T-helper 2 cell treated with Interferon-gamma antibody and Interleukin-4, amounts not matched to agents 5 μg/mL and 100 μg/mL, for 36 hours (primary cell): ENCODE results near the gene SPATA7.

Experiments used
- DNase-seq: peaks from one replicate; pipeline ENCODE4 v3.0.0; 2021; ENCODE audit warnings: low spot score
- H3K27ac Mint-ChIP-seq: one replicate; pipeline ENCODE4 v1.8.0; 2021; ENCODE audit warnings: mild to moderate bottlenecking, mixed read lengths
- H3K27me3 Mint-ChIP-seq: one replicate; pipeline ENCODE4 v1.8.0; 2021; ENCODE audit warnings: low read depth, mixed read lengths
- H3K36me3 Mint-ChIP-seq: one replicate; pipeline ENCODE4 v1.8.0; 2021; ENCODE audit warnings: low read depth, mixed read lengths
- H3K4me1 Mint-ChIP-seq: one replicate; pipeline ENCODE4 v1.8.0; 2021; ENCODE audit warnings: low read depth, mixed read lengths
- H3K4me3 Mint-ChIP-seq: one replicate; pipeline ENCODE4 v1.8.0; 2022; ENCODE audit warnings: mild to moderate bottlenecking, moderate library complexity, mixed read lengths
- H3K9me3 Mint-ChIP-seq: one replicate; pipeline ENCODE4 v1.8.0; 2021; ENCODE audit warnings: mixed read lengths

SPATA7 gene

DNA sequence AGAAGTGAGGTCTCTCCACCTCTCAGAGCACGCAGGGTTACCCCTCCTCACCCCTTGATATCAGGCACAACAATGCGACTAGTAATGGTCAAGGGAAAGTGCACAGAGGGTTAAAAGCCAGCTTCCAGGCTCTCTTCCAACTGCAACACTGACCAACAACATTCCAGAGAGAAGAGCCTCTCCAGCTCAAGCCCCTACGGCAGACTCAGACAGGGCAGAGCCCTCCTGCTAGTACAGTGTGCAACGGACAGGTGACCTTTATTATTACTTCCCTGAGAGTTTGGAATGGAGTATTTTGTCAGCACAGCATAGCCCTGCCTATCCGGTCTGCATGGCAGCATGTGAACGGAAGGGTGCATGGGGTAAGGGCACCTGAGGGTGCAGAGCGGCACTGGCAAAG lies 96.3 kb downstream of the SPATA7 start:
- Mint-ChIP-seq H3K4me1 (no peaks in the 10 kb centered on the region), H3K9me3 (no peaks in the 10 kb centered on the region)
- DNase-seq = no peak

DNA sequence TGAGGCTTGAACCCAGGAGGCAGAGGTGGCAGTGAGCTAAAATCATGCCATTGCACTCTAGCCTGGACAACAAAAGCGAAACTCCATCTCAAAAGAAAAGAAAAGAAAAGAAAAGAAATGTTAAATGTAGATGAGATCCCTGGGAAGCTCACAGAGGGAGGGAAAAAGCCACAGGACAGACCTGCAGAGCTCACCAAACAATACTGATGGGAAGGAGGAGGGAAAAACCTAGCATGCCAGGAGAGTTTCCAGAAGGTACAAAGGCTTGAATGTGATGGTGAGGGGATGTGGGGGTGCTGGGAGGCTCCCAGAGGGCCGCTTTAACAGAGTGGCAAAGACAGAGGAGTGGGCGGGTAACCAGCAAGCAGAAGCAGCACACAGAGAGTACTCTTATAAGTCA lies 97.1 kb downstream of the SPATA7 start:
- no peaks in the 10 kb centered on the region for H3K36me3 Mint-ChIP-seq
- no peaks in the 10 kb centered on the region for H3K9me3 Mint-ChIP-seq
- H3K27me3 Mint-ChIP-seq = no peaks in the 10 kb centered on the region
- H3K4me3 Mint-ChIP-seq = no peak overlapping the region
- no peaks in the 10 kb centered on the region for H3K4me1 Mint-ChIP-seq
- H3K27ac Mint-ChIP-seq = no peak overlapping the region
- no peak for DNase-seq

More for the DNA sequence above, 96.3 kb downstream of the SPATA7 start:
- no peak overlapping the region for H3K27ac Mint-ChIP-seq
- H3K4me3 Mint-ChIP-seq = no peak overlapping the region
- no peaks in the 10 kb centered on the region for H3K27me3 Mint-ChIP-seq
- no peaks in the 10 kb centered on the region for H3K36me3 Mint-ChIP-seq
